Measurements from ENCODE around the gene AKAIN1. TPM values are rescaled to one million over a fixed set of nuclear protein-coding genes. Genes with fewer than 3 reads are reported as not detected.

The AKAIN1 gene
- total and polyA plus RNA-seq, 2 of the 8 experiments (the other 6 are each of a cell fraction or from before 2014, with no cell fraction given), result not detected

- peak overlapping the region; percentile 93 for H2AFZ ChIP-seq (ENCODE audit: low read length)
- TF ChIP-seq SIN3A (conservative IDR thresholded peaks at IDR 0.05 in 1 of 2, IDR thresholded peaks at IDR 0.05 in 1 of 2; ENCODE audit: low read depth in 1 of 2, low read length in 2 of 2) (no peak), EGR1 (IDR thresholded peaks at IDR 0.05; ENCODE audit: borderline replicate concordance, low read depth, low read length) (no peak), POU5F1 (IDR thresholded peaks at IDR 0.05; ENCODE audit: low read depth, low read length) (no peak), SIX5 (IDR thresholded peaks at IDR 0.05; ENCODE audit: low read depth, low read length) (no peak), CHD1 (IDR thresholded peaks at IDR 0.05; ENCODE audit: low read depth, low read length) (no peak), CTCF (IDR thresholded peaks at IDR 0.05; ENCODE audit: control extremely low read depth in 1 of 3, insufficient read depth in 1 of 3, low read depth in 1 of 3, low read length in 3 of 3) (no peak), TEAD4 (IDR thresholded peaks at IDR 0.05; ENCODE audit: low read depth, low read length) (no peak), SP2 (IDR thresholded peaks at IDR 0.05; ENCODE audit: low read length) (no peak), RXRA (IDR thresholded peaks at IDR 0.05; ENCODE audit: insufficient read depth, low read depth, low read length) (no peak), BRCA1 (IDR thresholded peaks at IDR 0.05; ENCODE audit: low read depth, low read length) (no peak), TCF12 (IDR thresholded peaks at IDR 0.05; ENCODE audit: low read depth, low read length) (no peak), CBX5 (IDR thresholded peaks at IDR 0.05; ENCODE audit: low read depth, low read length) (no peak), SUZ12 (IDR thresholded peaks at IDR 0.05; ENCODE audit: low read length) (no peak)
Measured at GRCh38 chr18:5158587-5158986, 38.5 kb downstream of the AKAIN1 start.

More at GRCh38 chr18:5158587-5158986, 38.5 kb downstream of the AKAIN1 start:
- FAIRE-seq, result no peak
- no peaks in the 10 kb centered on the region for H3K27me3 ChIP-seq (replicated peaks in 1 of 4; ENCODE audit: control insufficient read depth in 3 of 4, extremely low read depth in 1 of 4, insufficient read depth in 3 of 4, low read length in 3 of 4)
- H3K56ac ChIP-seq (replicated peaks; ENCODE audit: insufficient read length, low read depth, low read length), result no peak overlapping the region
- ChIA-PET CTCF (ENCODE audit: partially characterized antibody) (no interaction called here), POLR2A (ENCODE audit: partially characterized antibody) (no interaction called here)
- no peak overlapping the region for H2BK20ac ChIP-seq (ENCODE audit: low read length)
- no peak for DNase-seq (ENCODE audit: low read depth in 1 of 2, low spot score in 2 of 2)
- H2BK12ac ChIP-seq (ENCODE audit: low read depth, low read length), result no peak overlapping the region
- no peaks in the 10 kb centered on the region for H3K23me2 ChIP-seq (ENCODE audit: low read depth, low read length)
- no peak overlapping the region for H3K18ac ChIP-seq (ENCODE audit: extremely low read depth, low read length)
- H4K8ac ChIP-seq (ENCODE audit: extremely low read depth, insufficient read depth, low read length), result no peak overlapping the region
- no peak overlapping the region for H3K23ac ChIP-seq (ENCODE audit: insufficient read length)
- no peak overlapping the region for H4K91ac ChIP-seq (replicated peaks; ENCODE audit: insufficient read length, low read length)
- no peaks in the 10 kb centered on the region for H3K9me3 ChIP-seq (ENCODE audit: insufficient read depth in 2 of 2, low read depth in 1 of 2, low read length in 1 of 2)
- no peak overlapping the region for H3K4ac ChIP-seq (replicated peaks; ENCODE audit: insufficient read length, low read depth, low read length)
- no peaks in the 10 kb centered on the region for H3K79me1 ChIP-seq (ENCODE audit: low read depth, low read length)
- H4K20me1 ChIP-seq (replicated peaks in 1 of 2; ENCODE audit: control insufficient read depth in 1 of 2, insufficient read depth in 2 of 2, low read length in 2 of 2), result no peaks in the 10 kb centered on the region
- H2BK120ac ChIP-seq (replicated peaks; ENCODE audit: low read depth, low read length), result no peak overlapping the region
- no peaks in the 10 kb centered on the region for H3K4me1 ChIP-seq (replicated peaks in 1 of 4; ENCODE audit: control insufficient read depth in 3 of 4, insufficient read depth in 4 of 4, low read length in 3 of 4)
- no peak overlapping the region for H2AK5ac ChIP-seq (ENCODE audit: low read depth, low read length)
- H3K14ac ChIP-seq (ENCODE audit: insufficient read length), result no peak overlapping the region
- no peak overlapping the region for H3K27ac ChIP-seq (ENCODE audit: low read depth, low read length)
- no peak overlapping the region for H3K4me3 ChIP-seq (ENCODE audit: extremely low read depth in 1 of 4, insufficient read depth in 2 of 4, low read depth in 3 of 4, low read length in 4 of 4)
- H3K9ac ChIP-seq (replicated peaks in 1 of 4; ENCODE audit: extremely low read depth in 1 of 4, low read depth in 3 of 4, low read length in 3 of 4), result no peak overlapping the region
- WGBS, 2 experiments (ENCODE audit: extremely low coverage in 1 of 2, insufficient coverage in 1 of 2, insufficient read length in 1 of 2, insufficient replicate concordance in 2 of 2, low coverage in 1 of 2, low lambda C conversion rate in 2 of 2, missing lambda C conversion rate in 1 of 2), result 92% methylated on average over 2 of the region's 2 CpGs; no CpG with 5 or more reads in 1 of the 2 experiments
- no peak overlapping the region for H3K4me2 ChIP-seq (ENCODE audit: insufficient read depth in 1 of 2, low read depth in 2 of 2, low read length in 2 of 2)
- H2BK5ac ChIP-seq (ENCODE audit: low read depth, low read length), result no peak overlapping the region
- H3K36me3 ChIP-seq (ENCODE audit: control insufficient read depth in 2 of 4, insufficient read depth in 4 of 4, low read length in 3 of 4), result no peaks in the 10 kb centered on the region
- H4K5ac ChIP-seq (ENCODE audit: insufficient read length, low read depth, low read length), result no peak overlapping the region
- H3K79me2 ChIP-seq (ENCODE audit: control insufficient read depth in 1 of 2, insufficient read depth in 2 of 2, low read length in 2 of 2), result no peaks in the 10 kb centered on the region
- H2BK15ac ChIP-seq (ENCODE audit: low read length), result no peak overlapping the region
